Vagina (tissue), 2 donors: ENCODE results near the gene C4orf17. TPM values are rescaled to one million over a fixed set of nuclear protein-coding genes. Genes with fewer than 3 reads are reported as not detected.

ENCODE experiments used
- DNase-seq, 2 donors: peaks; one replicate each; pipeline ENCODE4 v3.0.0-alpha.2; 2017; ENCODE audit errors: extremely low spot score in 2 of 2
- H3K27ac ChIP-seq: fragments of 200-600 bp; sonication (generic); one replicate; pipeline ENCODE4 v1.5.1; 2019
- H3K27me3 ChIP-seq: fragments of 200-600 bp; sonication (generic); one replicate; pipeline ENCODE4 v1.5.1; 2019
- H3K36me3 ChIP-seq, 2 donors: fragments of 200-600 bp; sonication (generic); one replicate each; pipeline ENCODE4 v1.5.1; 2017 to 2019
- H3K4me1 ChIP-seq: fragments of 200-600 bp; sonication (generic); one replicate; pipeline ENCODE4 v1.5.1; 2019
- H3K4me3 ChIP-seq, 2 donors: fragments of 200-600 bp; sonication (generic); 1 replicate in 1 of 2; 2 replicates in 1 of 2; pipeline ENCODE4 v1.5.1; 2016 to 2019
- H3K9me3 ChIP-seq: fragments of 200-600 bp; sonication (generic); one replicate; pipeline ENCODE4 v1.5.1; 2019
- CTCF ChIP-seq, 3 experiments: fragments of 450-650 bp in 2 of 3; fragments of 200-600 bp in 1 of 3; sonication (generic) in 1 of 3; IDR thresholded peaks; one replicate each; pipeline ENCODE4 v1.5.1; 2017 to 2019; ENCODE audit warnings: antibody characterized with exemption in 3 of 3, mild to moderate bottlenecking in 2 of 3, moderate library complexity in 2 of 3
- POLR2A ChIP-seq, 2 donors: fragments of 450-650 bp; IDR thresholded peaks; one replicate each; pipeline ENCODE4 v1.6.1; 2017; ENCODE audit warnings: antibody characterized with exemption in 2 of 2, mild to moderate bottlenecking in 2 of 2, moderate library complexity in 2 of 2
- POLR2AphosphoS5 ChIP-seq, 2 donors: sonication (generic); formaldehyde crosslinking; IDR thresholded peaks; one replicate each; pipeline ENCODE4 v1.9.0; 2017; ENCODE audit warnings: antibody characterized with exemption in 2 of 2, mild to moderate bottlenecking in 2 of 2, low read depth in 1 of 2; ENCODE audit not compliant: insufficient read depth in 1 of 2
- intact Hi-C: fragments of 100-400 bp; cut with DNase I; formaldehyde crosslinking; loops from one replicate; pipeline ENCODE4 v1.15.1; 2023
- total RNA-seq: library from RNA; depleted of rRNA; stranded (reverse); fragments of >200 nt; gene quantifications from one replicate; pipeline ENCODE4 v1.2.3, GENCODE V29; 2016

The C4orf17 gene
- not detected for total RNA-seq

GRCh38 chr4:99510721-99511120 lies at the start of gene C4orf17:
Gene C4orf17, plus strand, starts transcription at chr4:99511021. Its CDS starts 2,061 bp downstream, at chr4:99513082.
- Histone ChIP-seq H3K27ac (no peak within 1 kb of the TSS), H3K4me1 (no peaks in the 10 kb centered on the region), H3K36me3 (no peaks in the 10 kb centered on the region), H3K4me3 (no peak within 1 kb of the TSS), H3K9me3 (no peaks in the 10 kb centered on the region), H3K27me3 (no peaks in the 10 kb centered on the region)
- TF ChIP-seq POLR2AphosphoS5 (IDR thresholded peaks at IDR 0.05; ENCODE audit: insufficient read depth in 1 of 2, low read depth in 1 of 2) (no peak), CTCF (IDR thresholded peaks at IDR 0.05) (no peak), POLR2A (IDR thresholded peaks at IDR 0.05) (no peak)
- intact Hi-C loops = no loop called here
- no peak for DNase-seq

- Histone ChIP-seq H3K27ac (no peak overlapping the region), H3K9me3 (no peaks in the 10 kb centered on the region), H3K4me1 (no peaks in the 10 kb centered on the region), H3K4me3 (no peak overlapping the region), H3K36me3 (no peaks in the 10 kb centered on the region), H3K27me3 (no peaks in the 10 kb centered on the region)
- intact Hi-C loops = no loop called here
- TF ChIP-seq CTCF (IDR thresholded peaks at IDR 0.05) = no peak
- no peak for TF ChIP-seq POLR2A (IDR thresholded peaks at IDR 0.05)
- TF ChIP-seq POLR2AphosphoS5 (IDR thresholded peaks at IDR 0.05; ENCODE audit: insufficient read depth in 1 of 2, low read depth in 1 of 2) = no peak
- no peak for DNase-seq
Measured at GRCh38 chr4:99461623-99462401, 49.0 kb upstream of the C4orf17 start.

- Histone ChIP-seq H3K4me3 (no peak overlapping the region), H3K9me3 (no peaks in the 10 kb centered on the region), H3K4me1 (no peaks in the 10 kb centered on the region), H3K27me3 (no peaks in the 10 kb centered on the region), H3K36me3 (no peaks in the 10 kb centered on the region), H3K27ac (no peak overlapping the region)
- intact Hi-C loops = no loop called here
- TF ChIP-seq POLR2AphosphoS5 (IDR thresholded peaks at IDR 0.05; ENCODE audit: insufficient read depth in 1 of 2, low read depth in 1 of 2) = peak in 1 of 2 donors; percentile 52
- TF ChIP-seq POLR2A (IDR thresholded peaks at IDR 0.05) = no peak
- TF ChIP-seq CTCF (IDR thresholded peaks at IDR 0.05) = peak; percentile 52 to 70 (median 69)
- no peak for DNase-seq
Measured at GRCh38 chr4:99462875-99463464, 47.9 kb upstream of the C4orf17 start.

GRCh38 chr4:99463566-99463965 lies 47.3 kb upstream of the C4orf17 start:
- no peaks in the 10 kb centered on the region for H3K36me3 ChIP-seq
- no peak overlapping the region for H3K4me3 ChIP-seq
- no peak for TF ChIP-seq POLR2A (IDR thresholded peaks at IDR 0.05)
- no peak for TF ChIP-seq CTCF (IDR thresholded peaks at IDR 0.05)
- TF ChIP-seq POLR2AphosphoS5 (IDR thresholded peaks at IDR 0.05; ENCODE audit: insufficient read depth in 1 of 2, low read depth in 1 of 2) = no peak
- no peaks in the 10 kb centered on the region for H3K9me3 ChIP-seq
- H3K27ac ChIP-seq = no peak overlapping the region
- no peak for DNase-seq
- H3K27me3 ChIP-seq = no peaks in the 10 kb centered on the region
- intact Hi-C loops = no loop called here
- H3K4me1 ChIP-seq = no peaks in the 10 kb centered on the region

DNA sequence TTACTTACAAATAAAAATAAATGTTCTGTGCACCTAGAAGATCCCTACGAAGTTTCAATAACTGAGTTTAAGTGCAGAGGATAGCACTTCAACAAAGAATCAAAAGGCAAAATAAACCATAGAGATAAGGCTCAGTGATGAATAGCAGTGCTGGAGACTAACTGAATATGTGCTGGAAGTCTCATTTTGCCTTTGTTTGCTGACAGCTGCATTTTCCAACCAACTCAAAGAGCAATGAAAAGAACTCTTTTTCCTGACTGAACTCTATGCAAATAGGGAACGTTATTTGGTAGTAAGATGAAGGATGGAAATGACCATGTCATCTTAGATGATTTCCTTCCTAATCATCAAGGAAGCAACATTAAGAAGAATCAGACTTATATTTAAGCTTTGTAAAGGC lies 42.9 kb upstream of the C4orf17 start:
- no peak for DNase-seq
- intact Hi-C loops = no loop called here
- no peaks in the 10 kb centered on the region for H3K36me3 ChIP-seq
- no peaks in the 10 kb centered on the region for H3K27me3 ChIP-seq
- TF ChIP-seq POLR2AphosphoS5 (IDR thresholded peaks at IDR 0.05; ENCODE audit: insufficient read depth in 1 of 2, low read depth in 1 of 2) = no peak
- no peak for TF ChIP-seq POLR2A (IDR thresholded peaks at IDR 0.05)
- no peak for TF ChIP-seq CTCF (IDR thresholded peaks at IDR 0.05)
- no peaks in the 10 kb centered on the region for H3K9me3 ChIP-seq
- H3K27ac ChIP-seq = no peak overlapping the region
- no peaks in the 10 kb centered on the region for H3K4me1 ChIP-seq
- no peak overlapping the region for H3K4me3 ChIP-seq
